ENCODE results near the gene LPP.

- TF ChIP-seq E2F4 (IDR thresholded peaks at IDR 0.05; ENCODE audit: low read depth, low read length) (no peak), CREM (IDR thresholded peaks at IDR 0.05; ENCODE audit: low read depth) (no peak), SRF (IDR thresholded peaks at IDR 0.05; ENCODE audit: low read depth in 2 of 2, low read length in 2 of 2) (no peak), FOS (IDR thresholded peaks at IDR 0.05; ENCODE audit: borderline replicate concordance, extremely low read depth, insufficient read length) (no peak), SIN3A (IDR thresholded peaks at IDR 0.05; ENCODE audit: low read depth, low read length) (no peak), CTCF (IDR thresholded peaks at IDR 0.05 in 2 of 3, conservative IDR thresholded peaks at IDR 0.05 in 1 of 3; ENCODE audit: control insufficient read depth in 2 of 3, extremely low read depth in 1 of 3, insufficient read depth in 1 of 3, low read depth in 3 of 3, low read length in 3 of 3) (no peak), ETV6 (conservative IDR thresholded peaks at IDR 0.05 in 1 of 2, IDR thresholded peaks at IDR 0.05 in 1 of 2; ENCODE audit: borderline replicate concordance in 1 of 2, low read depth in 1 of 2) (no peak), SREBF2 (IDR thresholded peaks at IDR 0.05; ENCODE audit: low read length) (no peak), IRF3 (IDR thresholded peaks at IDR 0.05) (no peak), LARP7 (IDR thresholded peaks at IDR 0.05) (no peak)
These were observed 286.5 kb downstream of the LPP start for GRCh38 chr3:188440340-188440972.

Measured in GM12878 (cell line).